Pancreas (tissue), 10 donors: Measurements from ENCODE around the gene DPYSL5. TPM values are rescaled to one million over a fixed set of nuclear protein-coding genes. Genes with fewer than 3 reads are reported as not detected.
"Not testable (repeated sequence)": the region's sequence is repeated elsewhere in the genome, so short reads cannot be mapped to it uniquely, and the experiment has no call there.

ENCODE experiments used
- ATAC-seq, 4 donors: fragments of 200-7000 bp; cut with Tn5 transposase; one replicate each; pipeline versions ENCODE4 v1.8.0 to v1.9.1; 2020; ENCODE audit warnings: mild to moderate bottlenecking in 4 of 4, moderate library complexity in 4 of 4
- DNase-seq, 6 donors: peaks; one replicate each; pipeline ENCODE4 v3.0.0-alpha.2; 2020
- FAIRE-seq: peaks from 2 replicates; lab custom pipeline; 2012; peaks lifted over from hg19 to GRCh38; lab: Jason Lieb, UNC
- H3K27ac ChIP-seq, 4 donors: fragments of 200-600 bp; sonication (generic); 1 replicate in 3 of 4; 2 replicates in 1 of 4; pipeline versions ENCODE4 v1.5.0 to v1.8.0; 2020
- H3K27me3 ChIP-seq, 4 donors: fragments of 200-600 bp; one replicate each; pipeline ENCODE4 v1.8.0; 2021
- H3K36me3 ChIP-seq, 3 donors: fragments of 200-600 bp; sonication (generic) in 1 of 3; one replicate each; pipeline versions ENCODE4 v1.5.0 to v1.8.0; 2020 to 2021
- H3K4me1 ChIP-seq, 3 donors: fragments of 200-600 bp; one replicate each; pipeline ENCODE4 v1.8.0; 2021
- H3K4me3 ChIP-seq, 4 donors: fragments of 200-600 bp; sonication (generic) in 2 of 4; one replicate each; pipeline versions ENCODE4 v1.5.0 to v1.8.0; 2020 to 2021
- H3K9me3 ChIP-seq, 4 donors: fragments of 200-600 bp; one replicate each; pipeline ENCODE4 v1.8.0; 2021
- WGBS, 2 donors: extraction: QIAGEN DNeasy Blood & Tissue Kit; methylation state at CpG; one replicate each; pipeline ENCODE4 v1.1.7; 2013; 5-methylcytosine and 5-hydroxymethylcytosine counted together
- intact Hi-C, 3 donors: fragments of 100-400 bp; cut with DNase I; formaldehyde crosslinking; loops; one replicate each; pipeline versions ENCODE4 v1.11.1 to v1.14.2; 2022
- polyA plus RNA-seq, 2 donors: library from polyadenylated mRNA; stranded (reverse); fragments of 200-250 nt; gene quantifications; one replicate each; pipeline ENCODE4 v1.2.3, GENCODE V29; 2013
- total RNA-seq, 6 donors: library from RNA; stranded (reverse); fragmentation: NEBNext Ultra II Directional in 4 of 6; extraction: Animal tissue kit (Norgen Biotek cat#: 25700) in 4 of 6; gene quantifications; one replicate each; pipeline versions ENCODE4 v1.2.1 to v1.2.4, GENCODE V29; 2021 to 2023
- TF ChIP-seq, protein P1 (sequence below), 4 donors: fragments of 200-600 bp; sonication (generic) in 3 of 4; IDR thresholded peaks; one replicate each; pipeline versions ENCODE4 v1.5.0 to v1.8.0; 2021; ENCODE audit warnings: antibody characterized with exemption in 4 of 4
- donor health status: healthy with polysubstance abuse.
- donor health status: DM: no; HTN: no; CAD: no; lungs with moderate emphysema.
- donor health status: DM: no; HTN: no; CAD: no.
- donor health status: control.
- donor health status: control.
- donor health status: Bipolar disorder and iron deficiency.
- donor health status: DM: yes; HTN: yes; CAD: no.
- donor health status: DM: no; HTN: no; CAD: no.
- donor health status: DM: no; HTN: no; CAD: no.
- donor health status: DM: yes; HTN: yes; CAD: no.

The DPYSL5 gene
- total and polyA plus RNA-seq, 8 donors = 0.02 to 0.12 (median 0.09) TPM; not detected in 5

DNA sequence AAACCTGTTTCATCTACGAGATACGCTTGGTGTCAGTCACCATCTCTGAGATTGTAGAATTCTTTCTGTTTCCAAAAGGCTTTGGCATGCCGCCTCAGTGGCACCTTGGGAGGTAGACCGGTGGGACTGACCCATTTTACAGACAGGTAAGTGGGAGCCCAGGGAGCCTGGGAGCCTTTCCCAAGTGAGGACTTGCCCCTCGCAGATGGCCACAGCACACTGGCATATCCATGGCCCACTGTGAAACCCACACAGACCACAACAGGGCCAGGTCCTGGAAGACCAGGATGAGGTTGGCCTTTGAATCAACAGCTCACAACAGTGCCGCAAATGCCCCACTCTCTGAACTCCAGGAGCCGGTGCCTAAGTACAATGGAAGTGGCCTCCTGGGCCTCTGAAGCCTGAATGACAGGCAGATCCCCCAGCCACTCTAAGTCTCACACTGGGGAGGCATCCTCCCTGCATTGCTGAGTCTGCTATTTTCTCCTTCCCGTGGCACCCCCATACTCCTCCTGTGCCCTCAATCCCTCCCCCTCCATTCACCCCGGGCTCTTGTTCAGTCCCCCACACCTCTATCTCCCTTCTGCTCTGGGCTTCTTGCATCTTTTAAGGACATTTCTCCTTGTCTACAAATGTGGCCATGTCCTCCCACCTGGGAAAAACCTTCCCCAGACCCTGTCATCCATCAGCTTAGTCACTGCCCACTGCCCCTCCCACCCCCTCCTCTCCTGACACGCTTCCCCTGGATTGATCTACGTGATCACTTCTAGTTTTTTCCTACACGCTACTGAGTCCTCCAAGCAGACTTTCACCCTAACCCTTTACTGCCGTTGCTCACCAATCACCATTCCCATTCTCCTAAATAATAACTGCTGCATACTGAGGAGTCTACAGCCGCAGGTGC is 35.9 kb upstream of the DPYSL5 start:
- ATAC-seq = no peak
- H3K27me3 ChIP-seq = no peaks in the 10 kb centered on the region
- TF ChIP-seq, protein P1, sequence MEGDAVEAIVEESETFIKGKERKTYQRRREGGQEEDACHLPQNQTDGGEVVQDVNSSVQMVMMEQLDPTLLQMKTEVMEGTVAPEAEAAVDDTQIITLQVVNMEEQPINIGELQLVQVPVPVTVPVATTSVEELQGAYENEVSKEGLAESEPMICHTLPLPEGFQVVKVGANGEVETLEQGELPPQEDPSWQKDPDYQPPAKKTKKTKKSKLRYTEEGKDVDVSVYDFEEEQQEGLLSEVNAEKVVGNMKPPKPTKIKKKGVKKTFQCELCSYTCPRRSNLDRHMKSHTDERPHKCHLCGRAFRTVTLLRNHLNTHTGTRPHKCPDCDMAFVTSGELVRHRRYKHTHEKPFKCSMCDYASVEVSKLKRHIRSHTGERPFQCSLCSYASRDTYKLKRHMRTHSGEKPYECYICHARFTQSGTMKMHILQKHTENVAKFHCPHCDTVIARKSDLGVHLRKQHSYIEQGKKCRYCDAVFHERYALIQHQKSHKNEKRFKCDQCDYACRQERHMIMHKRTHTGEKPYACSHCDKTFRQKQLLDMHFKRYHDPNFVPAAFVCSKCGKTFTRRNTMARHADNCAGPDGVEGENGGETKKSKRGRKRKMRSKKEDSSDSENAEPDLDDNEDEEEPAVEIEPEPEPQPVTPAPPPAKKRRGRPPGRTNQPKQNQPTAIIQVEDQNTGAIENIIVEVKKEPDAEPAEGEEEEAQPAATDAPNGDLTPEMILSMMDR (IDR thresholded peaks at IDR 0.05) = no peak
- 66 to 75% methylated on average over 14 of the region's 14 CpGs for WGBS, 2 donors
- no peaks in the 10 kb centered on the region for H3K9me3 ChIP-seq
- DNase-seq = no peak
- H3K36me3 ChIP-seq = no peaks in the 10 kb centered on the region
- intact Hi-C loops = no loop called here
- H3K4me1 ChIP-seq = no peaks in the 10 kb centered on the region
- no peak overlapping the region for H3K27ac ChIP-seq
- no peak for FAIRE-seq
- H3K4me3 ChIP-seq = no peak overlapping the region

DNA sequence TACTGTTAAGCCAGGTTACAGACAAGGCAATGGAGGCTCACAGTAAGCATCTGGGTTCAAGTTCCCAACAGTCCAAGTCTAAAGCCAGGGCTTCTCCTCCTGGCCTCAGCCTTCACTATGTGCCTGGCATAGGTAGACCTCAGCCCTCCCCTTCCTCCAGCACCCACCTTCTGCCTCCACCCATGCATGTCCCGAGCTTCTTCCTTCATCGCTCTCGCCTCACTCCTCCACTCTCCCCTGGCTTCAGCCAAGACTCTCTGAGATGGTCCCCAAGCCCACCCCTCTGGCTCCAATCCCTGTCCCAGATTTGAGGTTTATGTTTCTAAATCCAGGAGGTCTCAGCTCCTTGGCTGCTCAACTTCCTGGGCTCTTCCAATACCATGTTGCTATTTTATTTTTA is 35.2 kb upstream of the DPYSL5 start:
- intact Hi-C loops = no loop called here
- Histone ChIP-seq H3K27ac (no peak overlapping the region), H3K27me3 (no peaks in the 10 kb centered on the region), H3K36me3 (no peaks in the 10 kb centered on the region), H3K4me1 (no peaks in the 10 kb centered on the region), H3K4me3 (no peak overlapping the region), H3K9me3 (no peaks in the 10 kb centered on the region)
- ATAC-seq (no peak), FAIRE-seq (no peak), DNase-seq (no peak)
- TF ChIP-seq, protein P1 (IDR thresholded peaks at IDR 0.05) = no peak
- WGBS, 2 donors = 85 to 88% methylated on average over 3 of the region's 3 CpGs

GRCh38 chr2:26814072-26814765 is 33.7 kb upstream of the DPYSL5 start:
- ATAC-seq, H3K36me3 ChIP-seq, H3K27me3 ChIP-seq, intact Hi-C loops, H3K4me3 ChIP-seq, DNase-seq, H3K27ac ChIP-seq, FAIRE-seq, H3K9me3 ChIP-seq, H3K4me1 ChIP-seq: not testable (repeated sequence)
- WGBS, 2 donors = 81 to 91% methylated on average over 43 to 52 of the region's 52 CpGs

GRCh38 chr2:26816893-26817292 is 31.0 kb upstream of the DPYSL5 start:
- Histone ChIP-seq H3K4me3 (no peak overlapping the region), H3K9me3 (no peaks in the 10 kb centered on the region), H3K27me3 (no peaks in the 10 kb centered on the region), H3K36me3 (no peaks in the 10 kb centered on the region), H3K4me1 (no peaks in the 10 kb centered on the region), H3K27ac (no peak overlapping the region)
- TF ChIP-seq, protein P1 (IDR thresholded peaks at IDR 0.05) = no peak
- WGBS, 2 donors = 39 to 43% methylated on average over 3 of the region's 3 CpGs
- peak in 1 of 4 donors; percentile 12 for ATAC-seq
- no peak for DNase-seq
- FAIRE-seq = no peak
- intact Hi-C loops = no loop called here

DNA sequence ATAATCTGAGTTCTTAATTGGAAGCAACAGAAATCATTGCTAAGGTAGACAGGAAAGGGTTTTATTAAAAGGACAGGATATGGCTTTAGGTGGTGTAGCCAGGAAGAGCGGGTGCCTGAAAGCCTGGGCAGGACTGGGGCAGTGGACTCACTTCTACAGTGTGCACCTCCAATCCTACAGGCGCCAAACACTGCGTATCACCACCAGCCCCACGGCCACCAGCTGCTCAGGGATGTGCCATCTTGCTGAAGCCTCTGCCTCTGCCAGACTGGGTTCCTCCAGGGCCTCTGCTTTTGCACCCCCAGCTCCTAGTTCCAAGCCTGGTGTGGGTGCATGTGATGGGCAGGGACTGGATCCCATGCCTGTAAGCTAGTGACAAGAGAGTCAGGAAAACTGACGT is 29.7 kb upstream of the DPYSL5 start:
- H3K9me3 ChIP-seq = no peaks in the 10 kb centered on the region
- H3K27ac ChIP-seq = no peak overlapping the region
- ATAC-seq = no peak
- no peaks in the 10 kb centered on the region for H3K36me3 ChIP-seq
- H3K4me3 ChIP-seq = no peak overlapping the region
- H3K4me1 ChIP-seq = no peaks in the 10 kb centered on the region
- TF ChIP-seq, protein P1 (IDR thresholded peaks at IDR 0.05) = no peak
- no peaks in the 10 kb centered on the region for H3K27me3 ChIP-seq
- intact Hi-C loops = no loop called here
- DNase-seq = no peak
- no peak for FAIRE-seq
- 67 to 69% methylated on average over 5 of the region's 5 CpGs for WGBS, 2 donors
